HG03442 (cell line): ENCODE results near the gene KLHL25.
"Not testable (repeated sequence)": the region's sequence is repeated elsewhere in the genome, so short reads cannot be mapped to it uniquely, and the experiment has no call there.

Source experiments
- ATAC-seq: cut with Tn5 transposase; IDR thresholded peaks from one replicate; pipeline ENCODE4 v1.9.1; 2021; ENCODE audit warnings: mild to moderate bottlenecking, moderate library complexity; ENCODE audit not compliant: unreplicated experiment

Gene KLHL25

GRCh38 chr15:85794598-85795336 lies at the start of gene KLHL25:
Gene KLHL25 (minus strand): TSS chr15:85794925. CDS start chr15:85769810, 25,115 bp downstream.
- ATAC-seq, result peak; percentile 97

DNA sequence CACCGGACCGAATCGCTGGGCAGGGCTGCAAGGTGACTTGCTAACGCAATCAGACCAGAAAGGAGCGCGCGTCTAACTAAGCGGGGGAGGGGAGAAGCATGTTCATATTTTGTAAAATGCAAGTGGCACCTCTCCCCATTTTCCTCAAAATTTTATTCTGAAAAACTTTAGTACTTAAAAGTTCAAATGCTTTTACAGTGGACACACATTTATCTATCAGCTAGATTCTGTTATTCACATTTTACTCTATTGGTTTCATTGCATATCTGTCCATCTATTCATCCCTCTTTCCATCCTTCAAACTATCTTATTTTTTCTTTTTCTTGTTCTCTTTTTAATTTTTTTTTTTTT lies 46.1 kb upstream of the KLHL25 start:
- no peak for ATAC-seq

DNA sequence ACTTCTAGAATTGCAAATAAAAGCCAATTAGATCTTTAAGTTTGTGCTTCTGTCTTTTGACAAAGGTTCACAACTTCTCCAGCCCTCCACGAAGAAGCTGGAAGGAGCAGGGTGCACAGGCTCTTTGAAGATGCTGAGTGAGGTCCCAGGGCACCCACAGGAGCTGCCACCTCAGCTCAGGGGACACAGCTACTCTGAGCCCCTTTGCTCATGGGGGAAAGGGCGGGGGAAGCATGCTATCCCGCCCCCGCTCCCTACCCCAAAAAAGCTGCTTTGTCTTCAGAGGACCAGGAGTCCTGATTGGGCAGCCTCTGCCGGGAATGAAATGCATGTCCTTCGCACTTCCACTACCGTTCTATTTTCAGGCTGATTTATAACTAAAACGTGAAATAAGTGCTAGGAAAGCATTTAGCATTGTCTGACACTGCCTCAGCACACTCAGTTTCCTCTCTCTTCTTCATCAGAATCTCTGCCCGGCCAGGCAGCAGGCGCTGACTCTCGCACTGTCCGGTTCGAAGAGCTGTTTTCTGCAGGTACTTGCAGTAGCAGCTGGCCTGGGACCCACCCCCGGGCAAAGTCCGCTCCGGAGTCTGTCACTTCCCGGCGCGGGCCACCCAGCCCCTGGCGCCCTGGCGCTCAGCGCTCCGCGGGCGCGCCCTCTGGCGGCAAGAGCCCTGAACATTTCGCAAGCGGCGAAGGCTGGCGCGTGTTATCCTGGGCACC lies 45.5 kb upstream of the KLHL25 start:
- ATAC-seq, result peak; percentile 98

DNA sequence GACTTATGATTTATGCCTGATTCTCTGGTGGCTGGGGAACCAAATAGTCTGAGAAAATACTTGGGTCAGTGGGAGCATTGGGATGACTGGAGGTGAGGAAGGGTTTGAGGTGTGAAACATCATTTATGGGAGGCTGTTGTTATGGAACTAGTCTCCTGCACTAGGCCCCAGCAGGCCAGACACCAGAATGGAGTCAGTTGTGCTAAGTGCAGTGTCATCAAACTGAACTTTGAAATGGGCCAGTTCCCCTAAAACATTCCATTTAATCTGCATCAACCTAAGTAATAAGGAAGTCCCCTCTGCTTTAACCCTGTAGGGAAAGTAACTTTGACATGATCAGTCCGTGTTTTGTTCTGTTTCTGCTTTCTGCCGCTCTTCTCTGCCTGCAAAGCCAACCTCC lies 44.9 kb upstream of the KLHL25 start:
- no peak for ATAC-seq

DNA sequence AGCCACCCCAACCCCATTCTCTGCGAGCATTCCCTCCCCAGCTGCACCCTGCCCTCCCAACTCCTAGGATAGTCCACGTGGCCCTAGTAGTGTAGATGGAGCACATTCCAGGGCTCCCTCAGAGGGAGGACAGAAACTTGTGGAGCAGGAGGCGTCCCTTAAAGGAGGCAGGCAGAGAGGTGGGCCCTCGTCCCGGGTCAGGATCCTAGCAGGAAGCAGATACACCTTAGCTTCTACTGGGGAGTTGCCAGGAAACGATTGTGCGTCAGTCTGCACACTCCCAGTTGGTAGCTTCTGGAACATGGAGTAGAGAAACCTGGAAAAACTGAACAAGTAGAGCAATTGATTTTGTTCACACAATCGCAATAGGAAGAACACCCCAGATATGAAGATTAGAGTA lies 43.9 kb upstream of the KLHL25 start:
- ATAC-seq, result no peak

DNA sequence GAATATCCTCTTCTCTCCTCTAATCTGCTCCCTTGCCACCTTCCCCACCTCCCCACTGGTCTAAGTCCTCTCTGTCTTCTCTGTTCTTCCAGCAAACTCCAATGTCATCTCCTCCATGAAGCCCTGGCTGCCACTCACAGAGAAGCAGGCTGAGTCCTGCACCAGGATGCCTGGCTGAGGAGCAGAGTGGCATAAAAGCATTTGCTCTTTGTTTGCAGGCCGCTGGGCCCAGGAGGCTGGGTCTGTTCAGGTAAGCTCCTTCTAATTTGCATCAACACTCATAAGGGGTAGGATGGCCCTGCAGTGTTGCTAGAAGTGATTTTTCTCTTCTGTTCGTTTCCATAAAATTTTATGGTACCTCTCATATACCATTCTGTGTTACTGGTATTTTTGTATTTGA lies 43.2 kb upstream of the KLHL25 start:
- no peak for ATAC-seq

- no peak for ATAC-seq
Observed at GRCh38 chr15:85837011-85837433, 42.3 kb upstream of the KLHL25 start.

- no peak for ATAC-seq
Observed at GRCh38 chr15:85834651-85835050, 39.9 kb upstream of the KLHL25 start.

- ATAC-seq, result no peak
Observed at GRCh38 chr15:85832394-85832793, 37.7 kb upstream of the KLHL25 start.

DNA sequence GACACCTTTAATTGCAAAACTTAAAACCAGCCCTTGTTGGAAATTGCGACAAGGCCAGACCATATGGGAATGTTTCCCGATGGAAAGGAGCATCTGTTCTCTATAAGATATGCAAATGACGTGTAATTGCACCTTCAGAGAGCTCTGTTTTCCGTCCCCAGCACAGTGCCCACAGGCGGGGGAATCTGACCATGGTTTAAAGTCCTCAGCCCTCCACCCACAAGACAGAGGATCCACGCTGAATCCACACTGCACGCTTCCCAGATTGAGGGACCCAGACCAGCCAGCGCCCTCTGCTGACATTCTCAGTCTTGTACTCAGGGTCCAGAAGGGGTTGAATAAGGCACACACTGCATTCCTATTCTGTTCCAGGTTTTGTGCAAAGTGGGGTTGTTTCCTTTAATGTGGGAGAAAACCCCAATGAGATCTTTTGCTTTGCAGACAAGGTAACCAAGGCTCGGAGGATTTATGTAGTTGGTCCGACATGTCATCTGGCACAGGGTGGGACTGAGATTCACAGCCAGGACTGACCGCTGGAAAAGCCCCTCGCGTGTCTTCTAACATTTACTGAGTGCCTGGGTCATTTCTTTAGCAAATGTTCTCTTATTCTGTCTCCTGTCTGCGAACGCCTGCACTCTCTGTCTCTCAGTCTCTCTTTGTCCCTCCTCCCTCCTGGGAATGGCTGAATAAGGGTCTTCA lies 36.8 kb upstream of the KLHL25 start:
- ATAC-seq, result no peak

- not testable (repeated sequence) for ATAC-seq
Observed at GRCh38 chr15:85829754-85830153, 35.0 kb upstream of the KLHL25 start.

- no peak for ATAC-seq
Observed at GRCh38 chr15:85828874-85829273, 34.1 kb upstream of the KLHL25 start.

- ATAC-seq, result no peak
Observed at GRCh38 chr15:85828126-85828525, 33.4 kb upstream of the KLHL25 start.

DNA sequence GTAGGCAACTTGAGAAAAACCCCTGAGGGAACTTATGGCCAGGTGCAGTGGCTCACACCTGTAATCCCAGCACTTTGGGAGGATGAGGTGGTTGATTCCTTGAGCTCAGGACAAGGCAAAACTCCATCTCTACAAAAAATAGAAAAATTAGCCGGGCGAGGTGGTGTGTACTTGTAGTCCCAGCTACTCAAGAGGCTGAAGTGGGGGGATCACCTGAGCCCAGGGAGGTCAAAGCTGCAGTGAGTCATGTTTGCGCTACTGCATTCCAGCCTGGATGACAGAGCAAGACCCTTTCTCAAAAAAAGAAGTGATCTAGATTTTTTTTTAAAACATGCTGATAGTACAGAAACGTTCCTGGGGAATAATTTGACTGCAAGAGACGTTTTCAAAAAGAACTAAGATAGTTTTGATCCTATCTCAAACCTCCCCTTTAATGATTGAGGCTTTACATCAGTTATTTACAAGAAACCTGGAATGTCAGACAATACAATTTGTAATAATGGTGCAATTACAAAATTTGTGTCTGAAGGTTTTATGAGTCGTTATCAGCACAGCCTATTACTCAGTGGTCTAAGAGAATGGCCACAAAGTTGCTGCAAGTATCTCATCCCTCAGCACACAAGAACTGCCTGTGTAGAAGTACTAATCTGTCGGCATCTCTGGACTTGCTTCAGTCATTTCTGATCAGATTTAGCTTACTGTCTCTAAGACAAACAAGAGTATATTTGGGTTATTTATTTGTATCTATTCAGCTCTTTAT lies 32.2 kb upstream of the KLHL25 start:
- no peak for ATAC-seq

DNA sequence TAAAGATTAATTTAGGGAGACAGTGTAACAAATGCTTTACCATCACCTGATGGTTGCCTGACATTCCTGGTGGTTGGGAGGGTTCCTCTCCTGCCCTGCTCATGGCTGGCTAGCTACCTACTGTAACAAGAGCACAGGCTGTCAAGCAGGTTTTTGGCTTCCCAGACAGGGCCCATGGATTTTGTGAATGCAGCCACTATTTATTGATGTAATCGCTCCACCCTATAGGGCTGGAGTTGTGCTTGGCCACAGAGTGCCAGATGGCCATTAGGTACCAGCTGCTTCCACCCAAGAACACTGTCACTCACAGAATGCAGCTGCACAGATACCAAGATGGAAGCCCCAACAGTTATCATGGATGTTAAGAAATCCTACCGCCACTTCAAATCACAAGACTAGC lies 31.0 kb upstream of the KLHL25 start:
- no peak for ATAC-seq

GRCh38 chr15:85825118-85825517 lies 30.4 kb upstream of the KLHL25 start:
- no peak for ATAC-seq

GRCh38 chr15:85821545-85821944 lies 26.8 kb upstream of the KLHL25 start:
- ATAC-seq, result no peak

- no peak for ATAC-seq
Observed at GRCh38 chr15:85819938-85820337, 25.2 kb upstream of the KLHL25 start.

DNA sequence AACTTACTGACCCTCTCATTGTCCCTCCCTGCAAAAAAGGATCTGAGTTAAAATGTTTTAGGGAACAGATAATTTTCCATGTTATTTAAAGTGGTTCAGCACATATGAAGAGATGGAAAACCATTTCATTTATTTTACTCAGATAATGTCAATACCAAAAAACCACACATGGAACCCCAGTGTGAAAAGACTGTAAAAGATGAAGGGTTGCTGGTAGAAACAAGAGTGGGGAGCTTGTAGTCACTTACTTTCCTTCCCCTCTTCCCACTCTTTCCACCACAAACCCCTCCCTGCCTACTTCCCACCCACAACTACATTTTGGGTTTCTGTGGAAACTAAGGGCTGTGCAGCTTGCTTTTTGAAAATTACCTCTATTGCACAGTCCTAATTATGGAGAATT lies 18.5 kb upstream of the KLHL25 start:
- ATAC-seq, result no peak

- ATAC-seq, result no peak
Observed at GRCh38 chr15:85810075-85810474, 15.3 kb upstream of the KLHL25 start.

GRCh38 chr15:85805420-85805819 lies 10.7 kb upstream of the KLHL25 start:
- no peak for ATAC-seq
